HepG2 (cell line): ENCODE data around the gene DQX1. TPM values are rescaled to one million over a fixed set of nuclear protein-coding genes. Genes with fewer than 3 reads are reported as not detected.

ENCODE experiments used
- CC2D1A ChIP-seq: sonication (generic); formaldehyde crosslinking; IDR thresholded peaks from 2 replicates; pipeline ENCODE4 v1.8.1; 2023; ENCODE audit warnings: mild to moderate bottlenecking, missing genetic modification reagents
- CEBPB ChIP-seq: IDR thresholded peaks from 2 replicates; pipeline ENCODE4 v1.6.1; 2011; ENCODE audit warnings: low read depth, low read length, improper control_type of control experiment, borderline replicate concordance
- DMAP1 ChIP-seq: IDR thresholded peaks from 2 replicates; pipeline ENCODE4 v1.6.1; 2016
- GMEB1 ChIP-seq: sonication (generic); formaldehyde crosslinking; IDR thresholded peaks from 2 replicates; pipeline ENCODE4 v1.5.1; 2020; ENCODE audit warnings: missing genetic modification reagents, mild to moderate bottlenecking, borderline replicate concordance
- HIVEP1 ChIP-seq: sonication (generic); formaldehyde crosslinking; IDR thresholded peaks from 2 replicates; pipeline ENCODE4 v1.4.0; 2020; ENCODE audit warnings: mild to moderate bottlenecking, missing genetic modification reagents
- LCORL ChIP-seq, 2 experiments: fragments of 450-650 bp in 1 of 2; sonication (generic) in 1 of 2; formaldehyde crosslinking in 1 of 2; IDR thresholded peaks; 2 replicates each; pipeline versions ENCODE4 v1.5.0 to v1.6.1; 2017 to 2020; ENCODE audit warnings: antibody characterized with exemption in 1 of 2, missing genetic modification reagents in 1 of 2
- NFIC ChIP-seq: IDR thresholded peaks from 2 replicates; pipeline ENCODE4 v1.6.1; 2012; ENCODE audit warnings: mild to moderate bottlenecking, low read length, inconsistent platforms
- PHF5A ChIP-seq: IDR thresholded peaks from one replicate; pipeline ENCODE4 v1.6.1; 2018; ENCODE audit warnings: low read depth, missing genetic modification reagents; ENCODE audit not compliant: unreplicated experiment
- TBL1XR1 ChIP-seq: fragments of 150-350 bp; IDR thresholded peaks from 2 replicates; pipeline ENCODE4 v1.6.1; 2014; ENCODE audit warnings: borderline replicate concordance, low read length; ENCODE audit not compliant: partially characterized antibody
- TCF7L2 ChIP-seq: IDR thresholded peaks from 2 replicates; pipeline ENCODE4 v1.6.1; 2011; ENCODE audit warnings: mild to moderate bottlenecking, low read depth, low read length, moderate library complexity
- ZFP36L2 ChIP-seq: sonication (generic); formaldehyde crosslinking; IDR thresholded peaks from 2 replicates; pipeline ENCODE4 v1.4.0; 2020; ENCODE audit warnings: missing genetic modification reagents
- ZKSCAN1 ChIP-seq: fragments of 150-350 bp; IDR thresholded peaks from 2 replicates; pipeline ENCODE4 v1.6.1; 2014; ENCODE audit warnings: low read length
- ZKSCAN5 ChIP-seq: sonication (generic); formaldehyde crosslinking; IDR thresholded peaks from 2 replicates; pipeline ENCODE4 v1.5.1; 2020; ENCODE audit warnings: mild to moderate bottlenecking, missing genetic modification reagents
- ZNF10 ChIP-seq: sonication (generic); formaldehyde crosslinking; IDR thresholded peaks from 2 replicates; pipeline ENCODE4 v1.4.0; 2020; ENCODE audit warnings: mild to moderate bottlenecking, low read depth, missing genetic modification reagents, borderline replicate concordance
- ZNF180 ChIP-seq: sonication (generic); formaldehyde crosslinking; IDR thresholded peaks from 2 replicates; pipeline ENCODE4 v1.4.0; 2020; ENCODE audit warnings: low read depth, missing genetic modification reagents, borderline replicate concordance
- ZNF280B ChIP-seq: sonication (generic); formaldehyde crosslinking; IDR thresholded peaks from 2 replicates; pipeline ENCODE4 v1.5.0; 2020; ENCODE audit warnings: missing genetic modification reagents, mild to moderate bottlenecking, borderline replicate concordance
- ZNF414 ChIP-seq: sonication (generic); formaldehyde crosslinking; IDR thresholded peaks from 2 replicates; pipeline ENCODE4 v1.5.0; 2020; ENCODE audit warnings: missing genetic modification reagents
- ZNF563 ChIP-seq: sonication (generic); formaldehyde crosslinking; IDR thresholded peaks from 2 replicates; pipeline ENCODE4 v1.8.0; 2022; ENCODE audit warnings: mild to moderate bottlenecking, moderate library complexity, missing genetic modification reagents
- ZNF572 ChIP-seq: sonication (generic); formaldehyde crosslinking; IDR thresholded peaks from 2 replicates; pipeline ENCODE4 v1.5.1; 2020; ENCODE audit warnings: mild to moderate bottlenecking, missing genetic modification reagents
- polyA plus RNA-seq, 8 experiments: library from polyadenylated mRNA; depleted of rRNA in 3 of 8; stranded (reverse) in 7 of 8; unstranded in 1 of 8; fragments of >200 nt; fragmentation: Illumina TruSeq in 4 of 8; extraction: Trizol in 4 of 8; gene quantifications; 2 replicates each; pipeline versions ENCODE4 v1.2.1 to v1.2.3, GENCODE V29; 2011 to 2016; ENCODE audit warnings: low read depth in 4 of 8, missing spikeins in 1 of 8, mixed read lengths in 1 of 8; ENCODE audit not compliant: insufficient read depth in 1 of 8
- total RNA-seq, 5 experiments: library from RNA; depleted of rRNA; stranded (reverse); fragments of >200 nt; fragmentation: Illumina TruSeq; extraction: Trizol; gene quantifications; 2 replicates each; pipeline ENCODE4 v1.2.3, GENCODE V29; 2016; ENCODE audit warnings: low read depth in 1 of 5
- TF ChIP-seq, protein P1 (sequence below): sonication (generic); formaldehyde crosslinking; IDR thresholded peaks from 2 replicates; pipeline ENCODE4 v1.4.0; 2020; ENCODE audit warnings: missing genetic modification reagents
- TF ChIP-seq, protein P2 (sequence below): sonication (generic); formaldehyde crosslinking; IDR thresholded peaks from 2 replicates; pipeline ENCODE4 v1.5.0; 2020; ENCODE audit warnings: missing genetic modification reagents

The DQX1 gene
- total and polyA plus RNA-seq, 2 of the 13 experiments (the other 11 are each of a cell fraction or from before 2014, with no cell fraction given), result 27.6 to 89.8 TPM

- TF ChIP-seq ZNF414 (CRISPR knock-in tag), result peak; percentile 98
- TF ChIP-seq ZNF180, result peak; percentile 35; the same call in 1 of the 2 replicates
- TF ChIP-seq CC2D1A (CRISPR knock-in tag), result no peak
- peak; percentile 100 for TF ChIP-seq PHF5A (CRISPR knock-in tag)
- peak; percentile 16; the same call in 1 of the 2 replicates for TF ChIP-seq ZFP36L2 (CRISPR knock-in tag)
- TF ChIP-seq, protein P1, sequence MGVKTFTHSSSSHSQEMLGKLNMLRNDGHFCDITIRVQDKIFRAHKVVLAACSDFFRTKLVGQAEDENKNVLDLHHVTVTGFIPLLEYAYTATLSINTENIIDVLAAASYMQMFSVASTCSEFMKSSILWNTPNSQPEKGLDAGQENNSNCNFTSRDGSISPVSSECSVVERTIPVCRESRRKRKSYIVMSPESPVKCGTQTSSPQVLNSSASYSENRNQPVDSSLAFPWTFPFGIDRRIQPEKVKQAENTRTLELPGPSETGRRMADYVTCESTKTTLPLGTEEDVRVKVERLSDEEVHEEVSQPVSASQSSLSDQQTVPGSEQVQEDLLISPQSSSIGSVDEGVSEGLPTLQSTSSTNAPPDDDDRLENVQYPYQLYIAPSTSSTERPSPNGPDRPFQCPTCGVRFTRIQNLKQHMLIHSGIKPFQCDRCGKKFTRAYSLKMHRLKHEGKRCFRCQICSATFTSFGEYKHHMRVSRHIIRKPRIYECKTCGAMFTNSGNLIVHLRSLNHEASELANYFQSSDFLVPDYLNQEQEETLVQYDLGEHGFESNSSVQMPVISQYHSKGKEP, result peak; percentile 83; the same call in 1 of the 2 replicates
- TF ChIP-seq ZKSCAN5 (CRISPR knock-in tag), result 0 out of 2 replicates have a peak, but pooled peaks have one; percentile 50
- TF ChIP-seq ZNF280B, result peak; percentile 97
- peak; percentile 93 for TF ChIP-seq DMAP1 (CRISPR knock-in tag)
- peak; percentile 60 for TF ChIP-seq ZNF563
- peak; percentile 95 for TF ChIP-seq HIVEP1 (CRISPR knock-in tag)
- no peak for TF ChIP-seq LCORL (IDR thresholded peaks at IDR 0.05)
- peak; percentile 89 for TF ChIP-seq LCORL (CRISPR knock-in tag; IDR thresholded peaks at IDR 0.05)
- peak; percentile 54 for TF ChIP-seq TBL1XR1
- peak; percentile 74 for TF ChIP-seq ZNF10
- TF ChIP-seq NFIC, result peak; percentile 69; the same call in 1 of the 2 replicates
- TF ChIP-seq TCF7L2, result no peak
- peak; percentile 99 for TF ChIP-seq ZNF572 (CRISPR knock-in tag)
- TF ChIP-seq GMEB1 (CRISPR knock-in tag), result peak; percentile 94
- TF ChIP-seq, protein P2, sequence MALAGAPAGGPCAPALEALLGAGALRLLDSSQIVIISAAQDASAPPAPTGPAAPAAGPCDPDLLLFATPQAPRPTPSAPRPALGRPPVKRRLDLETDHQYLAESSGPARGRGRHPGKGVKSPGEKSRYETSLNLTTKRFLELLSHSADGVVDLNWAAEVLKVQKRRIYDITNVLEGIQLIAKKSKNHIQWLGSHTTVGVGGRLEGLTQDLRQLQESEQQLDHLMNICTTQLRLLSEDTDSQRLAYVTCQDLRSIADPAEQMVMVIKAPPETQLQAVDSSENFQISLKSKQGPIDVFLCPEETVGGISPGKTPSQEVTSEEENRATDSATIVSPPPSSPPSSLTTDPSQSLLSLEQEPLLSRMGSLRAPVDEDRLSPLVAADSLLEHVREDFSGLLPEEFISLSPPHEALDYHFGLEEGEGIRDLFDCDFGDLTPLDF (CRISPR knock-in tag), result 0 out of 2 replicates have a peak, but pooled peaks have one; percentile 66
- no peak for TF ChIP-seq ZKSCAN1
- TF ChIP-seq CEBPB, result no peak
Observed at GRCh38 chr2:74472086-74472944, 53.7 kb downstream of the DQX1 start, which contains the start of gene MRPL53 (continued).
